GM23338 (cell line): ENCODE data around the gene ARRDC4.

Experiments used
- CTCF ChIP-seq, 2 experiments: fragments of 200-600 bp in 1 of 2; sonication (generic) in 1 of 2; conservative IDR thresholded peaks; 2 replicates each; pipeline versions ENCODE4 v1.5.1 to v1.6.1; 2016 to 2017; ENCODE audit warnings: antibody characterized with exemption in 2 of 2, low read depth in 2 of 2, mild to moderate bottlenecking in 2 of 2, moderate library complexity in 1 of 2
- EZH2 ChIP-seq: fragments of 200-600 bp; sonication (generic); IDR thresholded peaks from one replicate; pipeline ENCODE4 v1.8.0; 2017; ENCODE audit warnings: antibody characterized with exemption, mild to moderate bottlenecking, low read depth; ENCODE audit not compliant: unreplicated experiment

DNA sequence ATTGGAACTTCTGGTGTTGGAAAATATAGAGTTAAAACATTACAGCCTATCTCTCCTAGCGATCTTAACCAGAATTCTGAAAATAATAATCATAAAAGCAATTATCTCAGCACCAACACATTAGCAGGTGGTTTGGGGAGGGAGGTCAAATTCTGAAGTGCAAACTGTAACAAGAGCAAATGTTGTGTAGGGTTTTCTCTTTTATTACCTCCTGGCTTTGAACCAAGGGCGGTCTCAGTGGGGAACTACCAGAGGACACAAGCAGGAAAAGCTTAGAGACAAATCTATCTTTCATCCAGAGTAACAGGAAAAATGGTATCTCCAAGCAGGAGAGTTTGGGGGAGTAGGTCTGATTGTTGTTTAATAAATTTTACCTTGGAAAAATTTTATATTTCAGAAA, 5.5 kb upstream of the ARRDC4 start:
- no peak for TF ChIP-seq CTCF (conservative IDR thresholded peaks at IDR 0.05; ENCODE audit: low read depth in 2 of 2)
- TF ChIP-seq EZH2, result no peak
